IPS DF 4.7 (cell line): ENCODE data around the gene SDC3.

Experiments used
- DNase-seq: peaks from one replicate; pipeline ENCODE4 v3.0.0-alpha.2; 2013; ENCODE audit warnings: low spot score; ENCODE audit errors: extremely low read depth

SDC3 gene

GRCh38 chr1:30891227-30891552 lies 17.4 kb downstream of the SDC3 start:
- no peak for DNase-seq

GRCh38 chr1:30890502-30891226 lies 17.9 kb downstream of the SDC3 start:
- no peak for DNase-seq

- DNase-seq, result no peak
Measured at GRCh38 chr1:30889511-30889910, 19.0 kb downstream of the SDC3 start.

GRCh38 chr1:30888975-30889374 lies 19.6 kb downstream of the SDC3 start:
- no peak for DNase-seq

- no peak for DNase-seq
Measured at GRCh38 chr1:30888391-30888790, 20.2 kb downstream of the SDC3 start.

GRCh38 chr1:30887485-30888315 lies 20.9 kb downstream of the SDC3 start:
- no peak for DNase-seq

- no peak for DNase-seq
Measured at GRCh38 chr1:30886710-30887428, 21.7 kb downstream of the SDC3 start.

GRCh38 chr1:30885570-30886522 lies 22.7 kb downstream of the SDC3 start:
- DNase-seq, result no peak

- no peak for DNase-seq
Measured at GRCh38 chr1:30884723-30885122, 23.8 kb downstream of the SDC3 start.

- DNase-seq, result no peak
Measured at GRCh38 chr1:30883389-30884172, 25.0 kb downstream of the SDC3 start.

- DNase-seq, result no peak
Measured at GRCh38 chr1:30882678-30883388, 25.7 kb downstream of the SDC3 start.

GRCh38 chr1:30881319-30882181 lies 27.0 kb downstream of the SDC3 start:
- DNase-seq, result no peak

GRCh38 chr1:30880678-30881318 lies 27.8 kb downstream of the SDC3 start:
- no peak for DNase-seq

GRCh38 chr1:30879940-30880677 lies 28.4 kb downstream of the SDC3 start:
- DNase-seq, result peak; percentile 44

- no peak for DNase-seq
Measured at GRCh38 chr1:30879126-30879786, 29.3 kb downstream of the SDC3 start.

- no peak for DNase-seq
Measured at GRCh38 chr1:30878559-30878958, 30.0 kb downstream of the SDC3 start.

GRCh38 chr1:30878016-30878415 lies 30.5 kb downstream of the SDC3 start:
- DNase-seq, result no peak
